GM12872 (cell line): ENCODE results near the gene PROX2.

Experiments
- CTCF ChIP-seq: IDR thresholded peaks from 3 replicates; pipeline ENCODE4 v1.5.1; 2011; ENCODE audit warnings: low read depth, mild to moderate bottlenecking, low read length, moderate library complexity; ENCODE audit not compliant: insufficient read depth

The PROX2 gene

DNA sequence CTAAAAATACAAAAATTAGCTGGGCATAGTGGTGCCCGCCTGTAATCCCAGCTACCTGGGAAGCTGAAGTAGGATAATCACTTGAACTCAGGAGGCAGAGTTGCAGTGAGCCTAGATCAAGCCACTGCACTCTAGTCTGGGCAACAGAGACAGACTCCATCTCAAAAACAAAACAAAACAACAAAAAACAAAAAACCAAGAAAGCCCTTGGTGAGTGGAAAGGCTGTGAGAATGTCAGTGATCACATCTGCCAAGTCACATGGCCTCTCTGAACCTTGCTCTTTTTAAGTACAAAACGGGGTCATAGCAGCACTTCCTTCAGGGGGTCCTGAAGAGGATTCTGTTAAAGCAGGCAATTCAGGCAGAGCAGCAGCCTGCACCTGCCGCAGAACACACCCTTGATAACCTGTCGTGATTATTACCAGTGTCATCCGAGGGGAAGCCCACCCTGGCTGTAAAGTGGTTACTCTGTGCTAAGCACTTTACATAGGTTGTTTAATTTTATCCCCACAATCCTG is 37.5 kb upstream of the PROX2 start:
- no peak for TF ChIP-seq CTCF

DNA sequence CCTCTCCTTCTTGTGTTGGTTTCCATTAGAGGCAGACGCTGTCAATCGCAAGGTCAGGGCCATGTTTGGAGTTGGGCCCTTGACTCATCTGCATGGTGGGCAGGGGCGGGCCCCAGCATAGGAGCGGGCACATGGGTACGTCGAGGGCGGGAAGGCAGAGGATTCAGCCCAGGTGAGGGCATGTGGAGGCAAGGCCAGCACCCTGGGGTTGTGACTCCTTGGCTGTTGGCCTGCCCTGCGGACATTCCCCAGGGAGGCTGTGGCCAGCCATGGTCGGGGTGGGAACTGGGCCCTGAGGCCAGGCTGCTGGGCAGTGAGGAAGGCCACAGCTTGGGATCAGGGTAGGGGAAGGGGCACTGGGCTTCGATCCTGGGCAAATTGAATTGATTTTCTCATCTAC is 36.9 kb upstream of the PROX2 start:
- TF ChIP-seq CTCF, result no peak

DNA sequence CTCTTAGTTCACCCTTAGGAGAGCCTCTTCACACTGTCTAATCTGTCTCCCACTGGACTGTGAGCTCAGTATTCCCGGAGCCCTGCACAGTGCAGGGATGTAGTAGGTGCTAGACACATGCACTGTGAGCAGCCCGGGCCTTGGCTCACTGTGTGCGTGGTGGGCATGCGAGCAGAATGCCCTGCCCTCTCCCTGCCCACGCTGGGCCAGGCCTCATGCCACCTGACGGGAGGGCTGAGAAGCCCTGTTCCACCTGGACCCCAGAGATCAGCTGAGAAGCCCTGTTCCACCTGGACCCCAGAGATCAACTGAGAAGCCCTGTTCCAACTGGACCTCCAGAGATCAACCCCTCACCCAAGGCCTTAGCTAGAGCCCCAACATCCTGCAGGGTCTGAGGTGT is 36.2 kb upstream of the PROX2 start:
- TF ChIP-seq CTCF, result no peak

DNA sequence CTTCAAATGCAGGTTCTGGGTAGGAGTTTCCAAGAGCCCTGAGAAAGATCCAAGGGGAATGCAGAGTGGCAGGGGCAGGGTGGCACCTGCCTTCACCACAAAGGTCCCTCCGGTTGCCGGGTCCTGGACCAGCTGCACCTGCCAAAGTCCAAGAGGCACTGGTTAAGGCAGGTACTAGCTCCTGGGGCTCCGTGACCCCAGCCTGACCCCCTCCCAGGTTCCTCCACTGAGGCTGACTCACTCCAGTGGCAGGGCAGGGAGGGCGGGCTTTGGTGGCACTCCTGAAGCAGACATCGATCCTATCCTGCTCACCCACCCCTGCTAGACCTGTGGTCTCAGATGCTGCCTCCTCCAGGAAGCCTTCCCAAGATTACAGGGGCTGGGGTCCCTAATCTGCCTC is 35.8 kb upstream of the PROX2 start:
- no peak for TF ChIP-seq CTCF

GRCh38 chr14:74911221-74911620 is 35.3 kb upstream of the PROX2 start:
- no peak for TF ChIP-seq CTCF

DNA sequence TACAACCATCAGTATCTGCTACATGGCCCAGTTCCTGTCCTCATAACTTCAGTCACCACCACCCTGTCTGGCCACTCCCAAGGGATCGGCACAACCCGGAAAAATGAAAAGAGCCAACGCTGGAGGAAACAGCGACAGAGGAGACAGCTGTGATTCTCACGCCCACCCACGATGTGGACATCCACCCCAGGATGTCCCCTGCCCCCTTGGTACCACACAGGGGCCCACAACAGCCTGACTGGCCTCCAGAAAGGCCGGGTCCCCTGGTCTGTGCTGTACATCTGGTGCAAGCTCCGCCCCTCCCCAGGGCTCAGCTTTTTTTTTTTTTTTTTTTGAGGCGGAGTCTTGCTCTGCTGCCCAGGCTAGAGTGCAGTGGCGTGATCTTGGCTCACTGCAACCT is 34.6 kb upstream of the PROX2 start:
- no peak for TF ChIP-seq CTCF

DNA sequence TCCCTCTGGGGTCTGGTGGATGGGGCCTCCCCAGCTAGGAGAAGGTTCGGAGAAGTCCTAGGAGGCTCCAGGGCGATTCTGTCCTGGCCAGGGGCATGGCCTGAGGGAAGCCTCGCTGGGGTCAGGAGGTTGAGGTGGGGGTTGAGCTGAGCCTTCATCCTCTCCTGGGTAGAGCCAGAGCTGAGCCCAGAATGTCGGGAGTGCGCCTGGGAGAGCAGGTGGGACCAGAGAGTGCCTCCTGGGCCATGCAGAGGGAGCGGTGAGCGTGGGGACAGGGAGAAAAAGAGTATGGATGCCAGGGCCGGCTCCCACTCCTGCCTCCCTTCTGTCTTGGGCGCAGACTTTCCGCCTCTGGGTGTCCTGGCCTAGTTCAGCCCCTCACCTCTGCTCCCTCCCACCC is 34.0 kb upstream of the PROX2 start:
- TF ChIP-seq CTCF, result no peak

- no peak for TF ChIP-seq CTCF
These were observed 33.6 kb upstream of the PROX2 start for GRCh38 chr14:74909501-74909900.
